CD8-positive, alpha-beta memory T cell (primary cell): Measurements from ENCODE around the gene NOP58. TPM values are rescaled to one million over a fixed set of nuclear protein-coding genes. Genes with fewer than 3 reads are reported as not detected.

Experiments used
- CTCF ChIA-PET: fragments of 350-600 bp; sonication (Branson Sonifier 250); formaldehyde crosslinking; loops from one replicate; lab custom pipeline; 2021; ENCODE audit warnings: antibody characterized with exemption; lab: Charles Lee
- POLR2A ChIA-PET: fragments of 350-600 bp; sonication (Branson Sonifier 250); formaldehyde crosslinking; loops from one replicate; lab custom pipeline; 2021; ENCODE audit warnings: antibody characterized with exemption; lab: Charles Lee
- DNase-seq, 5 donors: peaks; one replicate each; pipeline versions ENCODE4 v3.0.0 to v3.0.0-alpha.2; 2020 to 2022; ENCODE audit warnings: mixed read lengths in 1 of 5
- H3K27ac ChIP-seq: one replicate; pipeline ENCODE4 v1.7.0; 2013; ENCODE audit warnings: low read depth, mild to moderate bottlenecking, low read length, moderate library complexity
- H3K27me3 ChIP-seq: 2 replicates; pipeline ENCODE4 v1.7.0; 2013; ENCODE audit warnings: low read length, mild to moderate bottlenecking; ENCODE audit not compliant: insufficient read depth, poor library complexity, severe bottlenecking
- H3K36me3 ChIP-seq: 2 replicates; pipeline ENCODE4 v1.7.0; 2013; ENCODE audit warnings: mild to moderate bottlenecking, low read length, moderate library complexity; ENCODE audit not compliant: insufficient read depth
- H3K4me1 ChIP-seq: 2 replicates; pipeline ENCODE4 v1.7.0; 2013; ENCODE audit warnings: mild to moderate bottlenecking, low read length, moderate library complexity; ENCODE audit not compliant: insufficient read depth
- H3K4me3 ChIP-seq: 2 replicates; pipeline ENCODE4 v1.7.0; 2013; ENCODE audit warnings: mild to moderate bottlenecking, low read length
- H3K9me3 ChIP-seq: 2 replicates; pipeline ENCODE4 v1.7.0; 2013; ENCODE audit warnings: mild to moderate bottlenecking, low read length
- H3K27ac Mint-ChIP-seq, 8 donors: one replicate each; pipeline ENCODE4 v1.8.0; 2020 to 2021; ENCODE audit warnings: mixed read lengths in 8 of 8, mild to moderate bottlenecking in 6 of 8, inconsistent platforms in 3 of 8, moderate library complexity in 3 of 8
- H3K27me3 Mint-ChIP-seq, 2 donors: one replicate each; pipeline ENCODE4 v1.8.0; 2020 to 2021; ENCODE audit warnings: mixed read lengths in 2 of 2, mild to moderate bottlenecking in 1 of 2, moderate library complexity in 1 of 2
- H3K36me3 Mint-ChIP-seq, 3 donors: one replicate each; pipeline ENCODE4 v1.8.0; 2020 to 2021; ENCODE audit warnings: mixed read lengths in 3 of 3, inconsistent platforms in 1 of 3, mild to moderate bottlenecking in 1 of 3
- H3K4me1 Mint-ChIP-seq, 3 donors: one replicate each; pipeline ENCODE4 v1.8.0; 2020 to 2021; ENCODE audit warnings: mixed read lengths in 3 of 3, inconsistent platforms in 1 of 3, mild to moderate bottlenecking in 1 of 3
- H3K4me3 Mint-ChIP-seq, 7 donors: one replicate each; pipeline ENCODE4 v1.8.0; 2020 to 2021; ENCODE audit warnings: mixed read lengths in 7 of 7, mild to moderate bottlenecking in 6 of 7, moderate library complexity in 4 of 7, inconsistent platforms in 2 of 7
- H3K9me3 Mint-ChIP-seq, 5 donors: one replicate each; pipeline ENCODE4 v1.8.0; 2020 to 2022; ENCODE audit warnings: mixed read lengths in 5 of 5, mild to moderate bottlenecking in 3 of 5, moderate library complexity in 2 of 5, inconsistent platforms in 1 of 5
- polyA plus RNA-seq: library from polyadenylated mRNA; unstranded; fragments of 300-500 nt; fragmentation: Illumina TruSeq; gene quantifications from one replicate; pipeline ENCODE4 v1.2.3, GENCODE V29; 2021
- total RNA-seq, 2 experiments: library from RNA; stranded (reverse); gene quantifications; one replicate each; pipeline ENCODE4 v1.2.3, GENCODE V29; 2021

NOP58 gene
- total and polyA plus RNA-seq, 3 experiments from 2014 or later: 94.3 to 221 (median 216) TPM

- Mint-ChIP-seq H3K4me1 (peaks cover 15 to 28% (median 19%) of the 10 kb centered on the region in 3 donors), H3K9me3 (no peaks in the 10 kb centered on the region), H3K27me3 (no peaks in the 10 kb centered on the region), H3K36me3 (peaks cover 0 to 67% (median 19%) of the 10 kb centered on the region in 3 donors), H3K4me3 (no peak overlapping the region), H3K27ac (peak overlapping the region in 2 of 8 donors; percentile 6 to 44)
- Histone ChIP-seq H3K27me3 (no peaks in the 10 kb centered on the region), H3K4me3 (no peak overlapping the region), H3K36me3 (peaks cover 51% of the 10 kb centered on the region), H3K27ac (no peak overlapping the region), H3K4me1 (peaks cover 3% of the 10 kb centered on the region), H3K9me3 (no peaks in the 10 kb centered on the region)
- ChIA-PET CTCF (no interaction called here), POLR2A (no interaction called here)
- DNase-seq: no peak
Observed at GRCh38 chr2:202278944-202279343, 13.4 kb downstream of the NOP58 start.

- Histone ChIP-seq H3K27ac (no peak overlapping the region), H3K4me3 (no peak overlapping the region), H3K36me3 (peaks cover 65% of the 10 kb centered on the region), H3K27me3 (no peaks in the 10 kb centered on the region), H3K9me3 (no peaks in the 10 kb centered on the region), H3K4me1 (no peaks in the 10 kb centered on the region)
- no peak overlapping the region for H3K4me3 Mint-ChIP-seq
- H3K4me1 Mint-ChIP-seq: peaks cover 0 to 5% (median 0%) of the 10 kb centered on the region in 3 donors
- H3K36me3 Mint-ChIP-seq: peaks cover 6 to 80% (median 25%) of the 10 kb centered on the region in 3 donors
- H3K27ac Mint-ChIP-seq: peak overlapping the region in 3 of 8 donors; percentile 14 to 50 (median 50)
- no peak for DNase-seq
- H3K27me3 Mint-ChIP-seq: no peaks in the 10 kb centered on the region
- no peaks in the 10 kb centered on the region for H3K9me3 Mint-ChIP-seq
- CTCF ChIA-PET: interaction anchor here (1.2 kb wide), 1 partner anchor 11 kb away, joined by 3 read pairs; no protein-coding TSS in a partner anchor
- POLR2A ChIA-PET: no interaction called here
Observed at GRCh38 chr2:202286595-202286994, 21.0 kb downstream of the NOP58 start.

GRCh38 chr2:202289394-202290204, 24.0 kb downstream of the NOP58 start:
- Histone ChIP-seq H3K4me3 (no peak overlapping the region), H3K27ac (no peak overlapping the region), H3K9me3 (no peaks in the 10 kb centered on the region), H3K27me3 (no peaks in the 10 kb centered on the region), H3K36me3 (peaks cover 65% of the 10 kb centered on the region), H3K4me1 (no peaks in the 10 kb centered on the region)
- Mint-ChIP-seq H3K27ac (no peak overlapping the region), H3K27me3 (no peaks in the 10 kb centered on the region), H3K36me3 (peaks cover 8 to 84% (median 22%) of the 10 kb centered on the region in 3 donors), H3K4me3 (no peak overlapping the region), H3K9me3 (no peaks in the 10 kb centered on the region), H3K4me1 (peaks cover 0 to 9% (median 2%) of the 10 kb centered on the region in 3 donors)
- ChIA-PET POLR2A (no interaction called here), CTCF (no interaction called here)
- DNase-seq: no peak

GRCh38 chr2:202290316-202290715, 24.8 kb downstream of the NOP58 start:
- Histone ChIP-seq H3K27me3 (no peaks in the 10 kb centered on the region), H3K4me1 (no peaks in the 10 kb centered on the region), H3K27ac (no peak overlapping the region), H3K9me3 (no peaks in the 10 kb centered on the region), H3K4me3 (no peak overlapping the region), H3K36me3 (peaks cover 58% of the 10 kb centered on the region)
- Mint-ChIP-seq H3K4me3 (no peak overlapping the region), H3K27ac (no peak overlapping the region), H3K27me3 (no peaks in the 10 kb centered on the region), H3K4me1 (peaks cover 0 to 9% (median 2%) of the 10 kb centered on the region in 3 donors), H3K9me3 (no peaks in the 10 kb centered on the region), H3K36me3 (peaks cover 6 to 84% (median 20%) of the 10 kb centered on the region in 3 donors)
- no peak for DNase-seq
- POLR2A ChIA-PET: no interaction called here
- CTCF ChIA-PET: no interaction called here

- H3K36me3 Mint-ChIP-seq: peaks cover 6 to 85% (median 26%) of the 10 kb centered on the region in 3 donors
Observed at GRCh38 chr2:202290970-202291369, 25.4 kb downstream of the NOP58 start.

GRCh38 chr2:202299712-202300111, 34.1 kb downstream of the NOP58 start:
- Histone ChIP-seq H3K27ac (no peak overlapping the region), H3K4me3 (no peak overlapping the region), H3K27me3 (no peaks in the 10 kb centered on the region), H3K36me3 (peaks cover 51% of the 10 kb centered on the region), H3K9me3 (no peaks in the 10 kb centered on the region), H3K4me1 (no peaks in the 10 kb centered on the region)
- Mint-ChIP-seq H3K36me3 (peaks cover 10 to 89% (median 44%) of the 10 kb centered on the region in 3 donors), H3K27ac (peak overlapping the region in 2 of 8 donors; percentile 44 to 68), H3K27me3 (no peaks in the 10 kb centered on the region), H3K4me1 (peaks cover 0 to 4% (median 4%) of the 10 kb centered on the region in 3 donors), H3K9me3 (no peaks in the 10 kb centered on the region), H3K4me3 (no peak overlapping the region)
- DNase-seq: no peak
- CTCF ChIA-PET: no interaction called here
- POLR2A ChIA-PET: interaction anchor here (0.7 kb wide), 1 partner anchor 22 kb away, joined by 6 read pairs; no protein-coding TSS in a partner anchor

More at GRCh38 chr2:202290970-202291369, 25.4 kb downstream of the NOP58 start:
- Histone ChIP-seq H3K4me3 (no peak overlapping the region), H3K36me3 (peaks cover 59% of the 10 kb centered on the region), H3K9me3 (no peaks in the 10 kb centered on the region), H3K27ac (no peak overlapping the region), H3K27me3 (no peaks in the 10 kb centered on the region), H3K4me1 (no peaks in the 10 kb centered on the region)
- H3K4me3 Mint-ChIP-seq: no peak overlapping the region
- H3K27me3 Mint-ChIP-seq: no peaks in the 10 kb centered on the region
- peaks cover 0 to 9% (median 2%) of the 10 kb centered on the region in 3 donors for H3K4me1 Mint-ChIP-seq
- H3K27ac Mint-ChIP-seq: peak overlapping the region in 3 of 8 donors; percentile 2 to 32 (median 10)
- ChIA-PET POLR2A (interaction anchor here (0.7 kb wide), 1 partner anchor 693 kb away, joined by 3 read pairs; no protein-coding TSS in a partner anchor), CTCF (no interaction called here)
- H3K9me3 Mint-ChIP-seq: no peaks in the 10 kb centered on the region
- DNase-seq: no peak

GRCh38 chr2:202306034-202306433, 40.5 kb downstream of the NOP58 start:
- ChIA-PET POLR2A (no interaction called here), CTCF (no interaction called here)
- Histone ChIP-seq H3K4me1 (no peaks in the 10 kb centered on the region), H3K4me3 (no peak overlapping the region), H3K9me3 (no peaks in the 10 kb centered on the region), H3K27ac (no peak overlapping the region), H3K27me3 (no peaks in the 10 kb centered on the region), H3K36me3 (peaks cover 34% of the 10 kb centered on the region)
- DNase-seq: no peak
- Mint-ChIP-seq H3K4me3 (no peak overlapping the region), H3K27me3 (no peaks in the 10 kb centered on the region), H3K27ac (peak overlapping the region in 1 of 8 donors; percentile 69), H3K4me1 (no peaks in the 10 kb centered on the region), H3K9me3 (no peaks in the 10 kb centered on the region), H3K36me3 (peaks cover 4 to 67% (median 26%) of the 10 kb centered on the region in 3 donors)

- no peak overlapping the region for H3K4me3 ChIP-seq
- H3K27ac ChIP-seq: no peak overlapping the region
- H3K27me3 Mint-ChIP-seq: no peaks in the 10 kb centered on the region
- H3K4me3 Mint-ChIP-seq: no peak overlapping the region
- POLR2A ChIA-PET: no interaction called here
- H3K9me3 ChIP-seq: no peaks in the 10 kb centered on the region
- DNase-seq: no peak
- H3K27ac Mint-ChIP-seq: no peak overlapping the region
- no peaks in the 10 kb centered on the region for H3K27me3 ChIP-seq
- H3K9me3 Mint-ChIP-seq: no peaks in the 10 kb centered on the region
- H3K4me1 Mint-ChIP-seq: no peaks in the 10 kb centered on the region
- peaks cover 26% of the 10 kb centered on the region for H3K36me3 ChIP-seq
- H3K36me3 Mint-ChIP-seq: peaks cover 0 to 61% (median 19%) of the 10 kb centered on the region in 3 donors
- no peaks in the 10 kb centered on the region for H3K4me1 ChIP-seq
- CTCF ChIA-PET: no interaction called here
Observed at GRCh38 chr2:202307690-202308089, 42.1 kb downstream of the NOP58 start.
